Cardiac fibroblast (primary cell): ENCODE data around the gene TBL3.
A peak's percentile ranks its signal among the peaks of the same experiment; 100 is the strongest.
"Not testable (repeated sequence)": the region's sequence is repeated elsewhere in the genome, so short reads cannot be mapped to it uniquely, and the experiment has no call there.

Experiments
- DNase-seq, 2 donors: peaks; one replicate each; pipeline versions ENCODE4 v3.0.0 to v3.0.0-alpha.2; 2010; ENCODE audit warnings: low read depth in 2 of 2
- H3K4me3 ChIP-seq, 2 donors: replicated peaks in 1 of 2; 1 replicate in 1 of 2; 2 replicates in 1 of 2; pipeline ENCODE4 v1.5.1; 2011; ENCODE audit warnings: low read depth in 2 of 2, low read length in 2 of 2, mild to moderate bottlenecking in 2 of 2, moderate library complexity in 1 of 2
- CTCF ChIP-seq: IDR thresholded peaks from one replicate; pipeline ENCODE4 v1.5.1; 2011; ENCODE audit warnings: low read depth, mild to moderate bottlenecking, low read length, inconsistent platforms

Gene TBL3

GRCh38 chr16:1950559-1950958, 21.3 kb upstream of the TBL3 start:
- no peak for TF ChIP-seq CTCF
- H3K4me3 ChIP-seq: no peak overlapping the region
- no peak for DNase-seq

- DNase-seq: no peak
- no peak overlapping the region for H3K4me3 ChIP-seq
Observed at GRCh38 chr16:1953734-1954133, 18.1 kb upstream of the TBL3 start.

GRCh38 chr16:1957434-1958142, 14.3 kb upstream of the TBL3 start:
- not testable (repeated sequence) for H3K4me3 ChIP-seq, DNase-seq

More at GRCh38 chr16:1953734-1954133, 18.1 kb upstream of the TBL3 start:
- no peak for TF ChIP-seq CTCF

- DNase-seq: not testable (repeated sequence)
Observed at GRCh38 chr16:1958143-1958491, 13.7 kb upstream of the TBL3 start.

GRCh38 chr16:1958715-1959268, 13.1 kb upstream of the TBL3 start:
- TF ChIP-seq CTCF: no peak
- peak overlapping the region in 1 of 2 donors; percentile 85 for H3K4me3 ChIP-seq
- no peak for DNase-seq

More at GRCh38 chr16:1958143-1958491, 13.7 kb upstream of the TBL3 start:
- not testable (repeated sequence) for H3K4me3 ChIP-seq

GRCh38 chr16:1959269-1960039, 12.4 kb upstream of the TBL3 start, which contains the start of gene NDUFB10:
TSS of gene NDUFB10 (plus strand) at chr16:1959538. CDS start at chr16:1959625, 87 bp downstream.
- TF ChIP-seq CTCF: peak; percentile 33
- DNase-seq: peak; percentile 90 to 93
- H3K4me3 ChIP-seq: peak within 1 kb of the TSS; percentile 85 to 87

- peak in 1 of 2 donors; percentile 50 for DNase-seq
- peak overlapping the region; percentile 85 to 87 for H3K4me3 ChIP-seq
- TF ChIP-seq CTCF: no peak
Observed at GRCh38 chr16:1960665-1961630, 10.9 kb upstream of the TBL3 start.
